ENCODE results near the gene SPTB.

DNA sequence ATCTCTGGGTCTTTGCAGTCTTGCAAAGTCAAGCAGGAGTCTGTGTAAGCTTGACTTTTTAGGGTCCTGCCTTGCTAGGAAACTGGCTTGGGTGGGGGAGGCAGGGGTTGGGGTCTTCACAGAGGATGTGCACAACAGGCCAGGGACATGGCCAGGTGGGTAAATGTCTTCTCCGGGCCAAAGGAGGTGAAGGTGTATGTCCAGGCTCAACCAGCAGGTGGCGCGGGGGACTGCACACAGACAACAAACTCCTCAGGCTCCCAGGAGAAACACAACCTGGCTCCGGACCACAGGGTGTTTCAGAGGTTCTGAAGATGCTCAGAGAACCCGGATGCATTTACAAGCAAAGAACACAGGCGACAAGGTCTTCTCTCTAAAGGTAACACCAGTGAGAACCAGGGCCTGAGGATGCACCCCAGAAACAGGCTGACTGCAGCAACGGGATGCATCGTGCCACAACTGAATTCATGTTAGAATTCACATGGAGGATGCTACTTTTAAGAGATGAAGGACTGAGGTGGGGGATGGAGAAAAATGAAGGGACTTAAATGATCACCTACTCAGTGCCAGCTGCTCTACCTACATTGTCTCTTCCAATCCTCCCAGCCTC lies 119.5 kb downstream of the SPTB start:
- peak; percentile 19 to 59 (median 50) for TF ChIP-seq CTCF (IDR thresholded peaks at IDR 0.05)
- TF ChIP-seq POLR2A (IDR thresholded peaks at IDR 0.05), result no peak
